NB4 (cell line): ENCODE measurements around the gene RNASEH2A.

Experiments
- DNase-seq: peaks from one replicate; pipeline ENCODE4 v3.0.0; 2010; ENCODE audit warnings: low read depth
- H3K4me3 ChIP-seq: one replicate; pipeline ENCODE4 v1.5.1; 2011; ENCODE audit warnings: mild to moderate bottlenecking, low read depth, low read length, moderate library complexity
- CTCF ChIP-seq: IDR thresholded peaks from one replicate; pipeline ENCODE4 v1.5.1; 2012; ENCODE audit warnings: low read depth, low read length
- MAX ChIP-seq: IDR thresholded peaks from 2 replicates; pipeline ENCODE4 v1.6.1; 2011; ENCODE audit warnings: low read depth, low read length
- MYC ChIP-seq: IDR thresholded peaks from 2 replicates; pipeline ENCODE4 v1.6.1; 2011; ENCODE audit warnings: low read depth, low read length
- POLR2A ChIP-seq: IDR thresholded peaks from 2 replicates; pipeline ENCODE4 v1.6.1; 2011; ENCODE audit warnings: mild to moderate bottlenecking; ENCODE audit not compliant: insufficient read length; ENCODE audit errors: extremely low read depth

The RNASEH2A gene

GRCh38 chr19:12774588-12775555 lies 31.5 kb upstream of the RNASEH2A start, which contains the start of gene HOOK2:
Gene HOOK2 (minus strand): TSS chr19:12775552. CDS start chr19:12775449, 103 bp downstream.
- peak within 1 kb of the TSS; percentile 46 for H3K4me3 ChIP-seq
- no peak for TF ChIP-seq MAX
- TF ChIP-seq MYC, result no peak
- no peak for TF ChIP-seq CTCF
- TF ChIP-seq POLR2A, result no peak
- DNase-seq, result no peak

- DNase-seq, result peak; percentile 82
- TF ChIP-seq MYC (no peak), CTCF (peak; percentile 82)
- H3K4me3 ChIP-seq, result peak overlapping the region; percentile 69
These were observed 29.0 kb upstream of the RNASEH2A start for GRCh38 chr19:12777217-12778016.

GRCh38 chr19:12778017-12778904 lies 28.1 kb upstream of the RNASEH2A start:
- H3K4me3 ChIP-seq, result peak overlapping the region; percentile 69
- TF ChIP-seq MYC, result peak; percentile 44; the same call in 1 of the 2 replicates
- TF ChIP-seq POLR2A, result peak; percentile 15
- no peak; the same call in 1 of the 2 replicates for TF ChIP-seq MAX
- peak; percentile 67 for DNase-seq

- peak overlapping the region; percentile 69 for H3K4me3 ChIP-seq
- TF ChIP-seq POLR2A (no peak), CTCF (no peak), MYC (no peak), MAX (no peak)
- DNase-seq, result no peak
These were observed 27.6 kb upstream of the RNASEH2A start for GRCh38 chr19:12778905-12779161.

GRCh38 chr19:12779162-12779993 lies 27.0 kb upstream of the RNASEH2A start:
- DNase-seq, result peak; percentile 51
- no peak for TF ChIP-seq CTCF
- TF ChIP-seq MYC, result no peak
- no peak for TF ChIP-seq MAX
- no peak overlapping the region for H3K4me3 ChIP-seq
